Activated T-cell treated with anti-CD3 and anti-CD28 coated beads, Interleukin-2, amount 50 U/mL, for 48 hours (primary cell): ENCODE results near the gene RPTOR.

ENCODE experiments used
- DNase-seq, 2 experiments: peaks; one replicate each; pipeline ENCODE4 v3.0.0-alpha.2; 2020

The RPTOR gene

GRCh38 chr17:80939151-80940145 is 394.8 kb downstream of the RPTOR start:
- no peak for DNase-seq

- DNase-seq, result no peak
Observed at GRCh38 chr17:80940171-80941123, 395.8 kb downstream of the RPTOR start.

- DNase-seq, result no peak
Observed at GRCh38 chr17:80941171-80941570, 396.5 kb downstream of the RPTOR start.

- no peak for DNase-seq
Observed at GRCh38 chr17:80941743-80942422, 397.2 kb downstream of the RPTOR start.

- no peak for DNase-seq
Observed at GRCh38 chr17:80942423-80943345, 398.0 kb downstream of the RPTOR start.

- DNase-seq, result no peak
Observed at GRCh38 chr17:80943346-80944145, 398.9 kb downstream of the RPTOR start.

- no peak for DNase-seq
Observed at GRCh38 chr17:80944326-80944725, 399.7 kb downstream of the RPTOR start.

GRCh38 chr17:80945736-80946135 is 401.1 kb downstream of the RPTOR start:
- DNase-seq, result no peak

- DNase-seq, result no peak
Observed at GRCh38 chr17:80946449-80946848, 401.8 kb downstream of the RPTOR start.

- no peak for DNase-seq
Observed at GRCh38 chr17:80947200-80947940, 402.7 kb downstream of the RPTOR start.

- no peak for DNase-seq
Observed at GRCh38 chr17:80948019-80948975, 403.7 kb downstream of the RPTOR start.

- DNase-seq, result no peak
Observed at GRCh38 chr17:80948976-80949450, 404.4 kb downstream of the RPTOR start.

- no peak for DNase-seq
Observed at GRCh38 chr17:80949451-80950421, 405.1 kb downstream of the RPTOR start.

- no peak for DNase-seq
Observed at GRCh38 chr17:80950466-80951120, 406.0 kb downstream of the RPTOR start.

GRCh38 chr17:80951121-80952090 is 406.8 kb downstream of the RPTOR start:
- DNase-seq, result no peak

- no peak for DNase-seq
Observed at GRCh38 chr17:80952291-80952690, 407.7 kb downstream of the RPTOR start.
